GM19351 (cell line): Measurements from ENCODE around the gene CYTH1.
A peak's percentile ranks its signal among the peaks of the same experiment; 100 is the strongest.
"Not testable (repeated sequence)": the region's sequence is repeated elsewhere in the genome, so short reads cannot be mapped to it uniquely, and the experiment has no call there.

ENCODE experiments used
- ATAC-seq: cut with Tn5 transposase; IDR thresholded peaks from one replicate; pipeline ENCODE4 v1.9.1; 2021; ENCODE audit warnings: mild to moderate bottlenecking, moderate library complexity; ENCODE audit not compliant: unreplicated experiment

The CYTH1 gene

DNA sequence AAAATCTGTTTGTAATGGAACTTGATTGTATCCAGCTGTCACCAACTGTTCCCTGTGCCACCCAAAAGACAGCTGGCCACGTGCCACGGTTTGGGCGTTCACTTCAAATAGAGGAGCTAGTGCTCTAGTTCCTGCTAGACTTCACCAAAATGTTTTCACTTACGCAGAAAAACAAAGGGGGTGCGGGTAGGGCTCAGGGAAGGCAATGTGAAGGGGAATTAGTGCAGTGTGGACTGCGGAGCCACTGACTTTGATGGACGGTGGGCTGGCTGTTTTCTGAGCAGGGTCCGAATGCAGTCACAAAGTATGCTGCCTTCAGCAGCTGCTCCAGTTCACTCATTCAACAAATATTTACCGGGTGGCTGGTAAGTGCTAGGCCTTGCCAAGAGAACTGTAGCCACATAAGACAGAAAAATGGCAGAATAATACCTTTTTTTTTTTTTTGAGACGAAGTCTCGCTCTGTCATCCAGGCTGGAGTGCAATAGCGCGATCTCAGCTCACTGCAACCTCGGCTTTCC is 7.6 kb upstream of the CYTH1 start:
- ATAC-seq: no peak

DNA sequence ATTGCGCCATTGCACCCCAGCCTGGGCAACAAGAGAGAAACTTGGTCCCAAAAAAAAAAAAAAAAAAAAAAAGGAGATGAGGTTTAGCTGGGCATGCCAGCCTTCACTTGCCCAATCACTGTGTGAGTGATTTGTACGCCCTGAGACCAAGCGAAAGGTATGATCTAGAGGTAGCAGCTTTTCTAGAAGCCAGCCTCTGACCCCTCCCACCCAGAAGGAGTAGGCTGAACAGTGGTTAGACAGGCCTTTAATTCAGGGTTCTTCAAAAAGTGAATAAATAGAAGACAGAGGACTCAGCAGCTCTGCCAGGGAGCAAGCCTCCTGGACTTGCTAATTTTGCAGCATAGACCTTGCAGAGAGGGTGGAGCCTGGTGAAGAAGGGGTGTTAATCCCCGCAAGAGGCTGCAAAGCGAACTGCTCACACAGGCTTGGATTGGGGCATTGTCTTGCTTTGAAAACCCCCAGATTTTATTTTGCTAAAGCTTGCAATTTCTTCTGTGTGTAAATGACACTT is 7.1 kb upstream of the CYTH1 start:
- no peak for ATAC-seq

DNA sequence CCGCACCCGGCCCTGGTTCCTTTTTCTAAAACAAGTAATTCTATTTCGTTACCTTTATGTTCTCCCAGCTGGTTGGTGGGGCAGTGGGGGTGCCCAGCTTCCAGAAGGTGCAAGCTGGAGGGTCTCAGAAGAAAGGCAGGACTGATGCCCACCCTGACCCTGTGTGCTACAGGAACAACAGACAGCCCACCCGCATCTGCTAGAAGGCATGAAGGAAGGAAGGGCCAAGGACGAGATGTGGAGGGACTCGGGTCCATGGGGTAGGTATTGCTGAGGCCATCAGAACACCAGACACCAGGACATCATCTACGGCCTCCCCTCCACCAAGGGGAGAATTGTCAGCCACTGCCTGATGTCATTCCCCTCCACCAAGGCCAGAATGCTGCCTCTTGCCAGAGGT is 6.4 kb upstream of the CYTH1 start:
- no peak for ATAC-seq

DNA sequence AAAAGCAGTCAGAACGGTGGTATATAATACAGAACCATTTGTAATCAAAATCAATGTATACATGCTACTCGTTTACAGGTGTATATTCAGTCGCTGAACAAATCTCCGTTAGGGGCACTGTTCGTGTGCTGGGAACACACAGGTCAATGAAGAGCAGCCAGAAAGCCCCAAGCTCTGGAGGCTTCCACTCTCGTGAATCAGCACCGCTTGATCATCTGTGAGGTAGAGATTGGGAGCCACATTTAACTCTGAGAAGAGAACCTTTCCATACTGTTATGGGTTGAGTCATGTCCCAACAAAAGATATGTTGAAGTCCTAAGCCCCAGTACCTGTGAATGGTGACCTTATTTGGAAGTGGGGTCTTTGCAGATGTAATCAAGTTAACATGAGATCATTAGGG is 5.4 kb upstream of the CYTH1 start:
- ATAC-seq: no peak

DNA sequence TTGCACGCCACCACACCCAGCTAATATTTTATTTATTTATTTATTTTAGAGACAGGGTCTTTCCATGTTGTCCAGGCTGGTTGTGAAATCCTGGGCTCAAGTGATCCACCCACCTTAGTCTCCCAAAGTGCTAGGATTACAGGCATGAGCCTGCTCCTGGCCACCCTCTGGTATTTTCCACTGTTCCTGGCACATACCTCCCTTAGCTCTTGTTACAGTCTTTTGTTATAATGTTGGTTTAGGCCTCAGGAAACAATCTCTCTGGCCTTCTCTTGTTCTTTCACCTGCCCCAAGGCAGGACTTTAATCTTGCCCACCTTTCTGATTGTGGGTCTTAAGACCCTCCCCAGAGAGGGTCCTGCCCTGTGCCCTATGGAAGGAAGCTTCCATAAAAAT is 3.6 kb upstream of the CYTH1 start:
- no peak for ATAC-seq

DNA sequence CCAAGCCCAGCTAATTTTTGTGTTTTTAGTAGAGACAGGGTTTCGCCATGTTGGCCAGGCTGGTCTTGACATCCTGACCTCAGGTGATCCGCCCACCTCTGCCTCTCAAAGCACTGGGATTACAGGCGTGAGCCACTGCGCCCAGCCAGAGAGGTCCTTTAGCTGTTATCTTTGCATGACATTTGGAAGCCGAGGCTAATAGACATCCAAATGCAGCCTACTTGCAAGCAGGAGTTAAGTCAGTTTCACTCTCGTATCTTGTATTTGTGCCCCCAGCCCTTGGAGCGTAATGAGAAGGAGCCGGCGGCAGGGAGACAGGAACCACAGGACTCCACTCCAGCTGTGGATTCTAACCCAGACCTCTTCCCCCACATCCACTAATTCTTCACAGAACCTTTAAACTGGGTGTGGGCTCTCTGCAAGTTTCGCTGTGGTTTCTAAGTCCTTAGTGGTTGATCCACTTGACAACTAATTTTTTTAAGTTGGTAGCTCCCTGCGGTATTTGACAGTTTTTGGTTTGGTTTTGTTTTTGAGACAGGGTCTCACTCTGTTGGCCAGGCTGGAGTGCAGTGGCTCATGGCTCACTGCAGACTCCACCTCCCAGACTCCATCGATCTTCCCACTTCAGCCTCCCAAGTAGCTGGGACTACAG is 3.1 kb upstream of the CYTH1 start:
- no peak for ATAC-seq

DNA sequence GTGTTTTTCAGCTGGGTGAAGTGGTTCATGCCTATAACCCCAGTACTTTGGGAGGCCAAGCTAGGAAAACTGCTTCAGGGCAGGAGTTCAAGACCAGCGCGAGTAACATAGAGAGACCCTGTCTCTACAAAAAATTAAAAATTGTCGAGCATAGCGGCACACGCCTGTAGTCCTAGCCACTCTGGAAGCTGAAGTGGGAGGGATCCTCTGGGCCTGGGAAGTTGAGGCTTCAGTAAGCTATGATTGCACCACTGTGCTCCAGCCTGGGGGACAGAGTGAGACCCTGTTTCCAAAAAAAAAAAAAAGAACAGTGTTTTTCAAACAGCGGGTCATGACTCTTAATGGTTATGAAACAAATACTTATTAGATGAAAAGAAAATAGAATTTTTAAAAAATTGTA is 2.3 kb upstream of the CYTH1 start:
- ATAC-seq: no peak

DNA sequence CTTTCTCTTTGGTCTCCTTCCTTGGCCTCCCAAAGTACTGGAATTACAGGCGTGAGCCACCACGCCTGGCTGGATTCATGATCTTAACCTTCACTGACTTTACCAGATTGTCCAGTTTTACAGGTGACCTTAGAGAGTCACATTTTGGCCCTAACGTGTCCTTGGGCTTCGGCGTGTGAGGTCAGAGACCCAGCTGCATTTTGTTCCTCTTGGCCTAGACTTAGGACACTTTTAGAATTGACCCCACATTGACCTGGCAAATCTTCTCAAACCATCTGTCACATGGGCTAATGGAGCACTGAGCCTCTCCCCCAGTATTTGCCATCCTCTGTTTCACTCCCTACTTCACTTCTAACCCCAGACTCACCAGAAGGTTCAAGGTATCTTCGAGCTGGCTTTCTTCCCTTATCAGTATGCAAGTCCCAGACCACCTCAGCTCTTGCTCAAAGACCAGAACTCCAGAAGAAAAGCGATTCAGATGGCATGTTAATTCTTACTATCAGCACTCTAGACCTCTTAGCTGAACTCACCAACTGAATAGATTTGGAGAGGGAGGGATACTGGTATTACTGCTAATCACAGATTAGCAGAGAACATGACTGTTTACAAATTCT is 1.7 kb upstream of the CYTH1 start:
- no peak for ATAC-seq

DNA sequence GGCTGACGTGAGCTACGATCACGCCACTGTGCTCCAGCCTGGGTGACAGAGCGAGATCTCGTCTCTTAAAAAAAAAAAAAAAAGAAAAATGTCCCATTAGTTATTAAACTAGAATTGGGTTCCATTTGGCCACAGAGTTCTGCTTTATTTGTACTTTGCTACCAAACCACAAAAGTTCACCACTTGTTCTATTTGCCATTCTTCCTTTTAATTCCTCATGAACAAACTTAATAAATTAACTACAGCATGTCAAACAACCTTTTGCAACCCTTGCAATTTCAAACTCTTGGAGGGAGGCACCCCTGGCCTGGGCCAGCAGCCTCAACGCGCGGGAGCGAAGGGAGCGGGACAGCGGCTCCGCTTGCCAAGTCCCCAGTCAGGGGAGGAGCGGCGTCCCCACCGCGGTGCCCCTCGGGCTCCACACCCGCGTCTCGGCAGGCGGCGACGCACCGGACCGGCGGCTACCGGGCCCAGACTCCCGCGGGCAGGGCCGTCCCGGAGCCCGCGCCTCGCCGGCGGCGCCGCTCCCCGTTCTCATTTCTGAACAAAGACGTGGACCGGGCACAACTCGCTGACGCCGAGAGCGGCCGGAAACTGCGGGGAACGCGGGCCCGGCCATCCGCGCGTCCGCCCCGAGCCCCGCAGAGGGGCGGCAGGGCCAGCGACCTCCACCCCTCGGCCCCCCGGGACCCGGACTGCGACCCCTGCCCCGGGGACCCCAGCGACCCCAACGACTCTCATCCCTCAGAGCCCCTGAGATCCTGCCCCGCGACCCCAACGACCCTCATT is 775 bp downstream of the CYTH1 start:
- no peak for ATAC-seq

DNA sequence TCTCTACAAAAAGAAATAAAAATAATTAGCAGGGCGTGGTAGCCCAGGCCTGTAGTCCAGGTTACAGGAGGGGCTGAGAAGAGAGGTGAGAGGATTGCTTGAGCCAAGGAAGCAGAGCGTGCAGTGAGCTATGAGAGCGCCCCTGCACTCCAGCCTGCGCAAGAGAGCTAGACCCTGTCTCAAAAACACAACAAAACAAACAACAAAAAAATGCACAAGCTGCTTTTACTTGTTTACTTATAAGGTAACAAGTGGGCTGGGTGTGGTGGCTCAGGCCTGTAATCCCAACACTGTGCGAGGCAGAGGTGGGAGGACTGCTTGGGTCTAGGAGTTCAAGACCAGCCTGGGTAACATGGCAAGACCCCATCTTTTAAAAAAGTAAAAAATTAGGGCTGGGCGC is 1.7 kb downstream of the CYTH1 start:
- no peak for ATAC-seq

DNA sequence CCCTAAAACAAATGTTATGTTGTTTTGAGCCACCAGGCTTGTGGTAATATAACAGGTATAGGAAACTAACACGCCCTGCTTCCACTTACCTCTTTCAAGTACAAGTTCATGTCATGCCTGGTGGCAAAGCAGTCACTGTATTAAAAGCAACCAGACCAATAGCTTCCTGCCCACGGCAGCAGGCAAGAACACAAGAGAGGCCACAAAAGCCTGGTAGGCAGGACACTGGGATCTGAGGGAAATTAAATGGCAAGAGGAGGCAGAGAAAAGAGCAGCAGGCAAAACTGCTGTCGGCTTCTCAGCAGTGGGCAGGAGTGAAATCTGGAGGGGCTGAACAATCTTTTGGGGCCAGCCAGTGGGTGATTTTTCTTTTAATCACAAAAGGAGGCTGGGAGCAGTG is 2.2 kb downstream of the CYTH1 start:
- no peak for ATAC-seq

DNA sequence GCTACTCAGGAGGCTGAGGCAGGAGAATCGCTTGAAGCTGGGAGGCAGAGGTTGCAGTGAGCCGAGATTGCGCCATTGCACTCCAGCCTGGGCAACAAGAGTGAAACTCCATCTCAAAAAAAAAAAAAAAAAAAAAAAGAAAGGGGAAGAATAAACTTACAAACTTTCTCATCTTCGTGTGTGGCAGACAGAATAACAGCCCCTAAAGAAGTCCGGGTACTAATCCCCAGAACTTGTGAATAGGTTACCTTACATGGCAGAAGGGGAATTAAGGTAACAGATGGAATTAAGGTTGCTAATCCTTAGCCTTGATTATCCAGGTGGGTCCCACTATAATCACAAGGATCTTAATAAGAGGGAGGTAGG is 2.8 kb downstream of the CYTH1 start:
- not testable (repeated sequence) for ATAC-seq

DNA sequence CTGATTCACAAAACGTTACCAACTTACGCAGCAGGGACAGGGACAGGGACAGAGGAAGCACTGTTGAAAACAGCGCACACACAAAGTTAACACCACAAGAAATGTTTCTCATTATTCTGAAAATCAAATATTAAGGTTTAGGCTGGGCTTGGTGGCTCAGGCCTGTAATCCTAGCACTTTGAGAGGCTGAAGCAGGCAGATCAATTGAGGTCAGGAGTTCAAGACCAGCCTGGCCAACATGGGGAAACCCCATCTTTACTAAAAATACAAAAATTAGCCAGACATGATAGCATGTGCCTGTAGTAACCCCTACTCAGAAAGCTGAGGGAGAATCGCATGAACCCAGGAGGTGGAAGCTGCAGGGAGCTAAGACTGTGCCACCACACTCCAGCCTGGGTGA is 4.2 kb downstream of the CYTH1 start:
- no peak for ATAC-seq

DNA sequence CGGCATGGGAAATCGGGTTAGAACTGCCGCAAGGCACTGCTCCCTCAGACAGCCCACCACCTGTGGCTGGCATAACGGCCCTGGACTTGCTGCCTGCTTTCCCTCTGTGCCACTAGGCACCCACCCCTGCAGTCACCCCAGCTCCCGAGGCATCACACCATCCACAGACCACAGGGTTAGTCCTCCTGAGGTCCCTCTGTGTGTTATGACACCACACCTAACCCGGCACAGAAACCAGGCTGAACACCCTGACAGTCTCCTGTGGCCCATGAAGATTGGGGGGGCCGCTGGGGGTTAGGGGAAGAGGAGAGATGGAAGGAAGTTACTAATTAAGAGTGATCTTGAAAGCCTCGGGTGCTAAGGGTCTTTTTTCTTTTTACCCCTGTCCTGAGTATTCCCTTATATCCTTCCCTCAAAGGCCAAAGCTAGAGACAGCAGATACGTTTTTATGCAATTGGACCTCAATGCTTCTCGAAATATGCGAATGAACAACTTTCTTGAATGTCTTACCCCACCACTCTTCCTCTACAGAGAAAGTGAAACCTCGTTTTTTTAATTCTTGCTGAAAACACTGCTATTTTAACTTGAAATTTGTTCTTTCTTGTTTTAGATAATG is 7.0 kb downstream of the CYTH1 start:
- peak; percentile 49 for ATAC-seq

DNA sequence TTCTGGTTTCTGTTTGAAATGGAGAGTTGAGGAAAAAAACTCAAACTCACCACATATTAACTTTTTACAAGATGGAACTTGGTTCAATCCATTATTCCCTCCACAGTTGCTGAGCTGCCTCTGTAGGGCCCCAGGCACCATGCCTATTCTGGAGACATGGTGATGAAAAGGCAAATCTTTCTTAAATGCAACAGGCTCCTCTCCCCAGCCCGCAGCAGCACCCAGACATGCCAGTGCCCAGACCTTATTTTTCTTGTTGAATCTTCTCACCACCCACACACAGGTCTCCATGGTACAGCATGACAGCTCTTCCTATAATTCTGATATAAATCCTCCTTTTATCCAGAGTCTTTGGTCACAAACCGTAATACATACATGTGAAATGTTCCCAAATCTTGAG is 7.6 kb downstream of the CYTH1 start:
- no peak for ATAC-seq

DNA sequence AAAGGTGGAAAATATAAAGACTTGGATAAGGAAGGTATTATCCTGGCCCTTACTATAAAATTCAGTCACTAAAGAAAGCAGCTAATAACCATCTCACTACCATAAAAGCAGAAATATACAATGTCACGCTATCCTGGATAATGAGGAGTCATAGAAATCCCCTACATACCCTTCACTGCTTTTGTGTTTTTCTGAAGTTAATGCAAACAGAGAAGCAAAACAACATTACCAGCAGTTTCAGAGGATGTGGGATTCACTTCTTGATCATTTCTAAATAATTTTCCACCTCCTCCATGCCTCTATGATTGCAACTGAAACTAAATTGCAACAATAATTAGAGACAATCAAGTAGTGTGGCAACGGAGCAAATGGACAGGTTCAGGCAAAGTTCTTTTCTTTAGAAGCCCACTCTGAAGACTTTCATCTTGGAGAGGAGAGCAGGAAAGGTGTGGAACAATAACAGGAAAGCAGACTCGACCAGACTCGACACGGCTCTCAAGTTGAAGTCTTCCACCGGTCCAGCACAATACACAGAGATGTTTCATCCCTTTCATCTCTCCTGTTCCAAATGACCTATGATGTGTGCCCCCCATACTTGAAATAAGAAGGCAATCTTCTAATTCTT is 10.2 kb downstream of the CYTH1 start:
- no peak for ATAC-seq

DNA sequence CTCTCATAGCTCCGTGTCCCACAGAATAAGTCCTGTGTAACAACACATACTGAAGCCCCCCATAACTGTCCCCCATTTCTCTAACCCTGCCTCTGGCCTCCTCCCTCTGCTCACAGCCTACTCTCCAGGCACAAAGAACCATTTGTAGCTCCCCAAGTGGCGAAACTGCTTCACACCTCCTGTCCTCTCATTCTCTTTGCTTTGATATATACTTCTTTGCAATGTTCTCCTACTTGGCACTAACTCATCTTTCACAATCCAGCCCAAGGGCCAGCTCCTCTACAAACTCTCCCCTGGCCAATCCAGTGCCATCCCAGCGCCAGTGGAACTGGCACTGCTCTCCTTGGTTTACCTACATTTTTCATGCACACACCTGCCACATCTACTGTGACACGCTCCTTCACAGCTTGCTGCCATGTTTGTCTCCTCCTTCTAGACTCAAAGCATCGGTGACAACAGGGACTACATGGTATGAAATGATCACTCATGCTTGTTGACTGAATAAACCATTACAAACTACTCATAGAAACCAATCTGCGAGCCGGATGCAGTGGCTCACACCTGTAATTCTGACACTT is 12.8 kb downstream of the CYTH1 start:
- ATAC-seq: no peak

DNA sequence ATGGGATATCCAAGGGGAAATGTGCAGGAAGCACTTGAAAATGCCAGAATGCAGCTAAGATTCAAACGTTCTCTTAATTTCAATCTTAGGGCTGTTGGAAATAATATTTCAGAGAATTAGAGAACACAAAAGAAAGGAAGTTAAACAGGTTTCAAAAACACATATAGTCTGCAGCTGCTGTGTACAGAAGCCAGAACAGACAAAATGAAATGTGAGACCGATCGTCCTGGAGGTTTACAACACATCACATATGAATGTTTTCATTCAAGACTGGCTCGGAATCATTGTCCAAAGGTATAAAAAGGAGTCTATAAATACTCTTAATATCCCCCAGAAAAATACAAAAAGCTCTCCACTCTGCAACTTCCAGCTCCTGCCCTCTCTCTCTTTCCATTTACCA is 14.3 kb downstream of the CYTH1 start:
- no peak for ATAC-seq

DNA sequence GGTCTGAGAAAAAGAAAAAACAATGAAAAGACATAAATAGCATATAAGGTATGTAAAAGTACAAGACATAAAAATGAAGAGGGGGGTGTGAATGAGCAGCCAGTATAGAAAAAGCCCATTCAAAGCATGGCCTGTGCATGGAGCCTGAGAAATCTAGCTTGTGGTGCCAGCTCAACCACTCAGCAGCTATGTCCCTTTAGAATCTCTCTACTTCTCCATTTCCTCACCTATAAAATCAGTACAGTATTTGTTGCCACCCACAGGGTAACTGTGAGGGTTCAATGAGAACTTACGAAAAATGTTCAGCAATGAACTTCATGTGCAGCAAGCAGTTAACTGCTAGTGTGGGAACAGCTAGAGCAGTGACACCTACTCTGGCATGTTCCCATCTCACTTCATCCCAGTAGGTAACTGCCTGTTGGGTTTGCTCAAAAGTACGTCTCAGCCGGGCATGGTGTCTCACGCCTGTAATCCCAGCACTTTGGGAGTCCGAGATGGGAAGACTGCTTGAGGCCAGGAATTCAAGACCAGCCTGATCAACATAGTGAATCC is 15.3 kb downstream of the CYTH1 start:
- ATAC-seq: no peak

DNA sequence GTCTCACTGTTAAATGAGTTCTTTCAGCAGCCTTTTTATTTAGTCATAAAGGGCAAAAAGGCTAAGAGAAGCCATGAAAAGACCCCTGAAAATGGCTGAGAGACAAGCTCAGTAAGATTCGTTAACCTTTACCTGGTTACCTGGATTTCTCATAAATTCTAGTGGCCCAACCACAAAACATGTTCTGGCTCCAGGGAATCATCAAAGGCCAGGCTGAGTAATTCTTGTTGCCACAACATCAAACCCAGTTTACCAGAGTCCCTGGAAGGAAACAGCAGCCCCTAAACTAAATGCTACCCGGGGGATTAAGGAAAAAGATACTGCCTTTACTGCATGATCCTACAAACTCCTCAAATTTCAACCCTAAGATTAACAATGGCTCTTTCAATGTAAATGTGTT is 15.8 kb downstream of the CYTH1 start:
- ATAC-seq: no peak
